Gastrocnemius medialis (tissue), 4 donors: Measurements from ENCODE around the gene H3-3A. TPM values are rescaled to one million over a fixed set of nuclear protein-coding genes. Genes with fewer than 3 reads are reported as not detected.

Source experiments
- ATAC-seq, 2 donors: fragments of 150-250 bp; one replicate each; pipeline ENCODE4 v1.9.1; 2016
- DNase-seq, 2 donors: peaks; one replicate each; pipeline ENCODE4 v3.0.0-alpha.2; 2019
- H3K27ac ChIP-seq, 4 donors: fragments of 200-600 bp; sonication (generic); 1 replicate in 1 of 4; 2 replicates in 3 of 4; pipeline ENCODE4 v1.5.1; 2016 to 2018; ENCODE audit warnings: mild to moderate bottlenecking in 2 of 4, moderate library complexity in 1 of 4
- H3K27me3 ChIP-seq, 3 donors: fragments of 200-600 bp; sonication (generic) in 2 of 3; 1 replicate in 1 of 3; 2 replicates in 2 of 3; pipeline versions ENCODE4 v1.5.1 to v1.6.0; 2016 to 2019; ENCODE audit warnings: mild to moderate bottlenecking in 1 of 3, moderate library complexity in 1 of 3
- H3K36me3 ChIP-seq, 2 donors: fragments of 200-600 bp; sonication (generic) in 1 of 2; one replicate each; pipeline ENCODE4 v1.5.1; 2017 to 2018
- H3K4me1 ChIP-seq, 2 donors: fragments of 200-600 bp; sonication (generic) in 1 of 2; one replicate each; pipeline ENCODE4 v1.5.1; 2016 to 2017; ENCODE audit warnings: mild to moderate bottlenecking in 2 of 2
- H3K4me3 ChIP-seq, 4 donors: fragments of 200-600 bp; sonication (generic) in 3 of 4; 1 replicate in 1 of 4; 2 replicates in 3 of 4; pipeline ENCODE4 v1.5.1; 2016 to 2019; ENCODE audit warnings: mild to moderate bottlenecking in 2 of 4
- H3K9me3 ChIP-seq, 3 donors: fragments of 200-600 bp; sonication (generic) in 2 of 3; 1 replicate in 1 of 3; 2 replicates in 2 of 3; pipeline ENCODE4 v1.5.1; 2016 to 2019
- CTCF ChIP-seq, 5 experiments: fragments of 450-650 bp in 3 of 5; fragments of 200-600 bp in 2 of 5; sonication (generic) in 2 of 5; IDR thresholded peaks in 4 of 5; conservative IDR thresholded peaks in 1 of 5; 1 replicate in 4 of 5; 2 replicates in 1 of 5; pipeline ENCODE4 v1.5.1; 2016 to 2019; ENCODE audit warnings: antibody characterized with exemption in 5 of 5, mild to moderate bottlenecking in 3 of 5, moderate library complexity in 3 of 5
- POLR2A ChIP-seq, 2 donors: fragments of 450-650 bp; IDR thresholded peaks; one replicate each; pipeline ENCODE4 v1.6.1; 2017; ENCODE audit warnings: antibody characterized with exemption in 2 of 2, mild to moderate bottlenecking in 2 of 2, moderate library complexity in 2 of 2
- in situ Hi-C, 4 donors: fragments of 200-750 bp; cut with MboI; loops; one replicate each; pipeline versions ENCODE4 v1.15.0 to v1.8.0; 2017; ENCODE audit warnings: low sequenced_read_pairs in 4 of 4
- intact Hi-C: fragments of 100-400 bp; cut with DNase I; formaldehyde crosslinking; loops from one replicate; pipeline ENCODE4 v1.15.1; 2023; ENCODE audit warnings: low total_unique reads
- total RNA-seq, 4 donors: library from RNA; depleted of rRNA; stranded (reverse); fragments of >200 nt; gene quantifications; one replicate each; pipeline versions ENCODE4 v1.1.0 to v1.2.3, GENCODE V29; 2016

The H3-3A gene
- total RNA-seq, 4 donors from 2014 or later: 163 to 289 (median 191) TPM

- Histone ChIP-seq H3K4me3 (peak overlapping the region; percentile 66 to 92 (median 84)), H3K36me3 (no peaks in the 10 kb centered on the region), H3K4me1 (peaks cover 23 to 24% of the 10 kb centered on the region in 2 donors), H3K27me3 (no peaks in the 10 kb centered on the region), H3K9me3 (no peaks in the 10 kb centered on the region), H3K27ac (peak overlapping the region; percentile 93 to 98 (median 96))
- DNase-seq (no peak), ATAC-seq (peak; percentile 42 to 49)
- TF ChIP-seq POLR2A (IDR thresholded peaks at IDR 0.05) (no peak), CTCF (IDR thresholded peaks at IDR 0.05 in 4 of 5, conservative IDR thresholded peaks at IDR 0.05 in 1 of 5) (peak in 3 of 5 experiments; percentile 25 to 42 (median 35))
- intact Hi-C loops (no loop called here), in situ Hi-C loops (loop anchor here in 1 of 4 donors (5.0 kb wide), 1 partner anchor 42 kb away; no protein-coding TSS in a partner anchor)
Observed at GRCh38 chr1:226108935-226109828, 46.7 kb downstream of the H3-3A start.

DNA sequence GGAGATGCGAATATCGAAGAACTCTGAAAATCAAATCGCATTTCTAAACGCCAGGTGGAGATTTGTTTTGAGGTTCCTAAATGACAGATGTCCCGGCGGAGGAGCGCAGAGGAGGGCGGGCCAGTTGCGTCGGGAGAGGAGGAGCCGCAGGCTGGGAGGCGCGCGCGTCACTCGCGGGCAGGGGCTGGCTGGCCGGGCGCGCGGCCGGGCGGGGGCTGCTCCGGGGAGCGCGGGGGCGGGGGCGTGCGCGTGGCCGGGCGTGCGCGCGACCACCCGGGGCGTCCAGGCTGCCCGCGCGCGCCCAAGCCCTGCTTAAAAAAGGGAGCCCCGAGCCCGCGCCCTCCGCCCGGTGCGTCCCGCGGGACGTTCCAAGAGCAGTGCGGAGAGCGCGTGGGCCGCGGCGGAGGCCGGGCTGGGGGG, 47.3 kb downstream of the H3-3A start:
- Histone ChIP-seq H3K27me3 (no peaks in the 10 kb centered on the region), H3K36me3 (no peaks in the 10 kb centered on the region), H3K9me3 (no peaks in the 10 kb centered on the region), H3K4me1 (peaks cover 23 to 24% of the 10 kb centered on the region in 2 donors), H3K4me3 (peak overlapping the region; percentile 66 to 92 (median 84)), H3K27ac (peak overlapping the region; percentile 93 to 98 (median 96))
- in situ Hi-C loops: loop anchor here in 1 of 4 donors (5.0 kb wide), 1 partner anchor 43 kb away; no protein-coding TSS in a partner anchor
- intact Hi-C loops: loop anchor here (1.0 kb wide), 2 partner anchors 11 to 48 kb away; partner anchors contain the start of gene H3-3A
- DNase-seq (peak; percentile 73 to 79), ATAC-seq (peak; percentile 87 to 89)
- TF ChIP-seq CTCF (IDR thresholded peaks at IDR 0.05 in 4 of 5, conservative IDR thresholded peaks at IDR 0.05 in 1 of 5) (peak in 1 of 5 experiments; percentile 34), POLR2A (IDR thresholded peaks at IDR 0.05) (peak; percentile 57 to 66)

DNA sequence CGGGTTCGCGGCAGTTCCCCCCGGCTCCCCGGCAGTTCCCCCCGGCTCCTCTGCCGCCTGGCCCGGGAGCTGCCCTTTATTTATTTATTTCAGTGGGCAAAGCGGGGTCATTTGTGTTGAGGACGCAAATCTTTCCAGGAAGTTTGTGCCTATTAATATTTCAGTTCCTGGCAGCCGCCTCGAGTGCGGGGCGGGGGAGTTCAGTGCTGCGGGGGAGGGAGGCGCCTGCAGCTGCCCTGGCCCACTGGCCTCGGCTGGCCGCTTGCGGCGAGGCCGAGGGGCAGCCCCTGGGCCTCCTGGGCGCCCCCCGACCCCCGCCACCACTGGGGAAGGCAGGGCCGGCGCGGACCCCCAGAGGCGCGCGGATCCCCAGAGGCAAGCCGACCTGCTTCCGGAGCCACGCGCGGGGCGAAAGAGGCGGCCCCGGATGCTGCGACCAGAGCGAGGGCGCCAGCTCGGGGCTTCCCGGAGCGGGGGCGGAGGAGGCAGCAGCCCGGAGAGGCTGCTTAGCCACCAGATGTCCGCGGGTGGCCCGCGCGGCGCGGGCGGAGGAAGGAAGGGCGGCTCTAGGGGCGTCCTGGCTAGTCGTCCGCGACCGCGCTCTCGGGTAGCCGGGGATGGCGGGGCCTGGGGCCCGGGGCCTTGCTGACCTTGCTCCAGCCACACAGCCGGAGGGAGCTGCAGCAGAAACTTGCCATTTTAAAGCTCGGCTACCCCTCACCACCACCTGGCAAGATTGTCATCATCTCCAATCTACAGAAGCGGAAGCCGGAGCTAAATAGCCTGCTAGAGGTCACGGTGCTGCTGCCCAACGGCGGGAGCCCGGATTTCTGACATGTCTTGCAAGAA, 48.0 kb downstream of the H3-3A start:
- Histone ChIP-seq H3K4me3 (peak overlapping the region; percentile 66 to 92 (median 80)), H3K27ac (peak overlapping the region; percentile 93 to 98 (median 96)), H3K9me3 (no peaks in the 10 kb centered on the region), H3K27me3 (no peaks in the 10 kb centered on the region), H3K4me1 (peaks cover 23 to 24% of the 10 kb centered on the region in 2 donors), H3K36me3 (no peaks in the 10 kb centered on the region)
- peak in 1 of 5 experiments; percentile 4 for TF ChIP-seq CTCF (IDR thresholded peaks at IDR 0.05 in 4 of 5, conservative IDR thresholded peaks at IDR 0.05 in 1 of 5)
- no peak for TF ChIP-seq POLR2A (IDR thresholded peaks at IDR 0.05)
- peak; percentile 75 to 78 for ATAC-seq
- peak in 1 of 2 donors; percentile 38 for DNase-seq
- intact Hi-C loops: loop anchor here (1.0 kb wide), 2 partner anchors 11 to 48 kb away; partner anchors contain the start of gene H3-3A
- in situ Hi-C loops: no loop called here

DNA sequence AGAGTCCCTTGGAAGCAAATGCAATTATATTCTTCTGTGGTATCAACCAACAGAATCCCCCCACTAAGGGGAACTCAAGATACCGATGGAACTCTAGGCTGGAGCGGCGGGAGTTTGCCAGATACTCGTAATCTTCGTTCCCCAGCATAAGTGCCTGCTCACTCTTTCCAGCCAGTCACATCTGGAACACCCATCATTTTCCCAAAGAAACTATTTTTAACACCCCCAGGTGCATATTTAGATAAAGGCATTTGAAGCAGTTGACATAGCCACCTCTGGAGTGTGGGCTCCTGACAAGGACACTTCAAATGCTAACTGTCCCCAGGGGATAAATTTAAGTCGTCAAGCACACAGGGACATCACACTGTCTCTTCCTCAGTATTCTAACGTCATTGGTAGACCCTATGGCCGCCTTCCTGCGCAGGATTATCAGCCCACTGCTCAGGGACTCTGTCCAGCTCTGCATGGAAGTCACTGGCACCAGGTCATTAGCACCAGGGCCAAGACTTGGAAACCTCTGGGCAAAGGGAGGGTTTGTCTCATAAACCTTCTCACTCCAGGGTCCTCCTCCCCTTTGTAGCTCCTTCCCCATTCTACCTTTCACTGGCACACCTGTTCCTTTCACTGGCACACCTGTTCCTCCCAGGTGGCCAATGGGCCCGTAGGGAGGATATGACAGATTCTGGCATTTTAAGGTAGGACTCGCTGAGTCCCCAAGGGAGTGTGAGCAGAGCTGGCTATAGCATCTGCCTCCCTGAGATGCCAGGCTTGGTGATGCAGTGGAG, 48.8 kb downstream of the H3-3A start:
- H3K27me3 ChIP-seq: no peaks in the 10 kb centered on the region
- no peak for TF ChIP-seq POLR2A (IDR thresholded peaks at IDR 0.05)
- no peak for TF ChIP-seq CTCF (IDR thresholded peaks at IDR 0.05 in 4 of 5, conservative IDR thresholded peaks at IDR 0.05 in 1 of 5)
- H3K9me3 ChIP-seq: no peaks in the 10 kb centered on the region
- H3K27ac ChIP-seq: peak overlapping the region; percentile 93 to 98 (median 96)
- no peak for ATAC-seq
- no peaks in the 10 kb centered on the region for H3K36me3 ChIP-seq
- intact Hi-C loops (no loop called here), in situ Hi-C loops (no loop called here)
- peaks cover 23 to 24% of the 10 kb centered on the region in 2 donors for H3K4me1 ChIP-seq
- H3K4me3 ChIP-seq: peak overlapping the region; percentile 66 to 92 (median 80)
- no peak for DNase-seq
